ENCODE data around the gene SAMD4A.
A peak's percentile ranks its signal among the peaks of the same experiment; 100 is the strongest.

The SAMD4A gene

DNA sequence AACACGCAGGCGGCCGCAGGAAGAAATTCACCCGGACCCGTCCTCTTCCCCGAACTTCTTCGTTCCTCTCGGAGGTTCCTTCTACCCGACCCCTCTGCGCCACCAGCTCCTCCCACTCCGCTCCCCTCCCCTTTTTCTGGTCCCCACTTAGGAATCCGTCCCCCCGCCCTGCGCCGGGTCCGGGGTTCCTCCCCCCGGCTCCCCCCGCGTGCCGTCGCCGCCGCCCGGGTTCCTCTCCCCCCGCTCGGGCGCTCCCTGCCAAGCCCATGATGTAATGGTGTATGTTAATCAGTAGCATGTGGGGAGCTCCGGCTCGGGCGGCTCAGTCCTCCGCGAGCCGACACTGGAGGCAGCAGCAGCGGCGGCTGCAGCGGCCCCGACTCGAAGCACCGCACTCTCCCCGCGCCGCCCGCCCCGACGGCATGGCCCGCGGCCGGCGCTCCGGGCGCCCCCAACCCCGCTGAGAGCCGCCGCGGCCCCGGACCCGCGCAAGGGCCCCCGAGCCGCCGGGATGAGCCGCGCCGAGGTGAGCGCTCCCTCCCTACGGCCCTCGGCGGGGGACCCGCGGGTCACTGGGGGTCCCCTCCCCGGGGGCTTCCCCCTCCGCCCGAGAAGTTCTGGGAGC lies 1.0 kb upstream of the SAMD4A start:
- FAIRE-seq: no peak

GRCh38 chr14:54567224-54567638 lies 303 bp downstream of the SAMD4A start:
- no peak for FAIRE-seq
- no peak for DNase-seq (ENCODE audit: low spot score)

More for the DNA sequence above, 1.0 kb upstream of the SAMD4A start:
- peak; percentile 72 for DNase-seq (ENCODE audit: low spot score)

- FAIRE-seq (no peak), DNase-seq (ENCODE audit: low spot score) (no peak)
Observed at GRCh38 chr14:54567639-54568561, 972 bp downstream of the SAMD4A start.

- FAIRE-seq: no peak
- DNase-seq (ENCODE audit: low spot score): no peak
Observed at GRCh38 chr14:54568821-54569595, 2.1 kb downstream of the SAMD4A start.

GRCh38 chr14:54570047-54570446 lies 3.1 kb downstream of the SAMD4A start:
- no peak for FAIRE-seq
- no peak for DNase-seq (ENCODE audit: low spot score)

- peak; percentile 51 for FAIRE-seq
- peak; percentile 13 for DNase-seq (ENCODE audit: low spot score)
Observed at GRCh38 chr14:54570631-54571415, 3.9 kb downstream of the SAMD4A start.

DNA sequence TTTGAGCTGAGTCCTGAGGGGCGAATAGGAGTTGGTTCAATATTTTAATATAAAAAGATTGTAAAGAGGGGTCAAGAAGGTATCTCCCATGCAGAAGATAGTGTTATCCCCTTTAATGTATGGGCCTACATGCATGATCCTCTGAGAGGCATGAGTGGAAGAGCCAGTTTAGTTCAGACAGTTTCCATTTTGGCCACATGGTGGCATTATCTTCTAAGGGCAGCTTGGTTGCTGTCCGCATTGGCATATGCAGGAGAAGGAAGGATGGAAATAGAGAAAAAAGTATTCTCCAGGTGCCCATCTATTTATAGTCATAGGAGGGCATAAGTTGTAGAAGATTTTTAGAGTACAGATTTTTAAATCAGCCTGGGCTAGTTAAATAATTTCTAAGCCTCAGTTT lies 5.4 kb downstream of the SAMD4A start:
- FAIRE-seq (no peak), DNase-seq (ENCODE audit: low spot score) (peak; percentile 29)

- FAIRE-seq (no peak), DNase-seq (ENCODE audit: low spot score) (no peak)
Observed at GRCh38 chr14:54574528-54574927, 7.6 kb downstream of the SAMD4A start.

GRCh38 chr14:54577494-54577893 lies 10.6 kb downstream of the SAMD4A start:
- DNase-seq (ENCODE audit: low spot score): no peak
- no peak for FAIRE-seq

- FAIRE-seq (no peak), DNase-seq (ENCODE audit: low spot score) (peak; percentile 23)
Observed at GRCh38 chr14:54577977-54578376, 11.0 kb downstream of the SAMD4A start.

GRCh38 chr14:54579621-54580020 lies 12.7 kb downstream of the SAMD4A start:
- no peak for DNase-seq (ENCODE audit: low spot score)
- no peak for FAIRE-seq

GRCh38 chr14:54580933-54581332 lies 14.0 kb downstream of the SAMD4A start:
- no peak for DNase-seq (ENCODE audit: low spot score)
- no peak for FAIRE-seq

GRCh38 chr14:54582334-54582733 lies 15.4 kb downstream of the SAMD4A start:
- no peak for FAIRE-seq
- DNase-seq (ENCODE audit: low spot score): no peak

GRCh38 chr14:54584097-54584496 lies 17.2 kb downstream of the SAMD4A start:
- FAIRE-seq: no peak
- DNase-seq (ENCODE audit: low spot score): no peak

DNA sequence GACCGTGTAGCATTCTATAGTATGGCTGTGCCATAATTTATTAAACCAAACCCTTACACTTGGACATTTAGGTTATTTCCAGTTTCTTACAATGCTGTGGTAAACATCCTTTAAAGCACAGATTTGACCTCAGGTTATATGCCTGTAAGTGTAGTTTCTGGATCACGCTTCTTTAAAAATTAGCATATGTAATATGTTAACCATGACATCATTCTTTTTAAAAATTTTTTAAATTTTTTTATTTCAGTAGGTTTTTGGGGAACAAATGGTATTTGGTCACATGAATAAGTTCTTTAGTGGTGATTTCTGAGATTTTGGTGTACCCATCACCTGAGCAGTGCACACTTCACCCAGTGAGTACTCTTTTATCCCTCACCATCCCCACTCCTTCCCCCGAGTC lies 18.3 kb downstream of the SAMD4A start:
- no peak for FAIRE-seq

GRCh38 chr14:54589076-54589475 lies 22.1 kb downstream of the SAMD4A start:
- DNase-seq (ENCODE audit: low spot score) (peak; percentile 53), FAIRE-seq (peak; percentile 20)

More for the DNA sequence above, 18.3 kb downstream of the SAMD4A start:
- no peak for DNase-seq (ENCODE audit: low spot score)

- DNase-seq (ENCODE audit: low spot score): no peak
- FAIRE-seq: no peak
Observed at GRCh38 chr14:54589843-54590242, 22.9 kb downstream of the SAMD4A start.

- FAIRE-seq (no peak), DNase-seq (ENCODE audit: low spot score) (no peak)
Observed at GRCh38 chr14:54590481-54590880, 23.6 kb downstream of the SAMD4A start.

- no peak for FAIRE-seq
- no peak for DNase-seq (ENCODE audit: low spot score)
Observed at GRCh38 chr14:54591461-54591860, 24.5 kb downstream of the SAMD4A start.

DNA sequence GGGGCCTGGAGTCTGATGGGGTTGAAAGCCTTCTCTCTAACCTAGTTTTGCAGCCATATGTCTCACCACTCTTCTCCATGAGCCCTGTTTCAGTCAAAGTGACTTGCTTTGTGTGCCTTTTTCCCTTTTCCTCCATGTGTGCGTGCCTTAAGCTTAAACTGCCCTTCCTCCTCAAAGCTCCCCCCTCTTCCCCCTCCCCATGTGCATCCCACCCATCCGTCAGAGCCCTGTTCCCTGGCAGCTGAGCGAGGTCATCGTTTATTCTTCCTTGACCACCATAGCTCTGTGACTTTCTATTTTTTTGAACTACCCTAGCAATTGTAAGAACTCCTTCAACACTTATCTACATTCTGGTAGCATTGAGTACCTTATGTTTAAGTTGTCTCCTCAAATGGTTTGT lies 24.9 kb downstream of the SAMD4A start:
- FAIRE-seq (no peak), DNase-seq (ENCODE audit: low spot score) (no peak)

DNA sequence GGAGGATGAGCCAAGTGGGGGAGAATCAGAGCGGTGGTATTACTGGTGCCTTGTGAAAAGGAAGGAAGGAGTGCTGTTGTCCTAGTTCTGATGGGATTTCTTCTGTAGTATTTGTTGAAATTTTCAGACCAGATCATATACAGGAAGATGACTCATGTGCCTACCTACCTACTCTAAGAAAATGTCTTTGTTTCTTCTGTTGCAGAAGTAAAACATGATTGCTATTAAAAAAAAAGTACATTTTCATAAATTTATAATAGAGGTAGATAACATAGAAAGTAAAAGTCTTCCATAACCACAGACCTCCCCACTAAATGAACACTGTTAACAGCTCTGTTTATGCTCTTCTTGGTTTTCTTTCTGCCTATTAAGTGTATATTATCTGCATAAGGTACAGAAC lies 26.9 kb downstream of the SAMD4A start:
- FAIRE-seq (no peak), DNase-seq (ENCODE audit: low spot score) (peak; percentile 13)

All from RCC 7860 (cell line).